ELF-1 (cell line): ENCODE measurements around the gene ELSPBP1.
"Not testable (repeated sequence)": the region's sequence is repeated elsewhere in the genome, so short reads cannot be mapped to it uniquely, and the experiment has no call there.

ENCODE experiments used
- DNase-seq: peaks from one replicate; pipeline ENCODE4 v3.0.0-alpha.2; 2016; ENCODE audit warnings: low read depth, low spot score

The ELSPBP1 gene

DNA sequence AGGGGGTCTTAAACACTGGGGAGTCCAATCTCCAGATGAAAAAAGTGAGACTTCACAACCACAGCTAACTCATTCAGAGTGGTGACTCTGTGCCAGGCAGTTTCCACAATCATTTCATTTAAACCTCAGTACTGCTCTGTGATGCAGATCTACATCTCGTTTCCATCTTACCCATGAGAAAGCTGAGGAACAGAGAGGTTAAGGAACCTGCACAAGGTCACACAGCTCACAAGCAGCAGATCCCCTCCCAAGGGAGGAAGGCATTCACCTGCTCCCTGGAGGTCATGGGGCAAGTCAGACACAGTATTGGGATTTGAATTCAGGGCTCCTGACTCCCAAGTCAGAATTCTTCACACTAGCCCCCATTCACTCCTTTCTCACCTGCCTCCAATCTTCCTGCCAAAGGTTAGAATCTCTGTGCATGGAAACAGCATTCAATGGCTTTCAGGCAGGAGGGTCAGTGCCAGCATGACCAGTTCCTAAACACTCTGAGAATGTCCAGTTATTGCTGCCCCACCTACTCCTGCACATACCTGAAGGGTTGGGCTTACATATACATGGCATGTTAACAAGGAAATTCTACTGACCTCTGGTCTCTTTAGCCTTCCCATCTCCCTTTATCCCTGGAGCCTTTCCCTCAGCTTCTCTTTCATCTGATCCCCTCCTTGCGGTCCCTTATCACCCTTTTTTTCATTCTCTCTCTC lies 47.6 kb downstream of the ELSPBP1 start:
- no peak for DNase-seq

DNA sequence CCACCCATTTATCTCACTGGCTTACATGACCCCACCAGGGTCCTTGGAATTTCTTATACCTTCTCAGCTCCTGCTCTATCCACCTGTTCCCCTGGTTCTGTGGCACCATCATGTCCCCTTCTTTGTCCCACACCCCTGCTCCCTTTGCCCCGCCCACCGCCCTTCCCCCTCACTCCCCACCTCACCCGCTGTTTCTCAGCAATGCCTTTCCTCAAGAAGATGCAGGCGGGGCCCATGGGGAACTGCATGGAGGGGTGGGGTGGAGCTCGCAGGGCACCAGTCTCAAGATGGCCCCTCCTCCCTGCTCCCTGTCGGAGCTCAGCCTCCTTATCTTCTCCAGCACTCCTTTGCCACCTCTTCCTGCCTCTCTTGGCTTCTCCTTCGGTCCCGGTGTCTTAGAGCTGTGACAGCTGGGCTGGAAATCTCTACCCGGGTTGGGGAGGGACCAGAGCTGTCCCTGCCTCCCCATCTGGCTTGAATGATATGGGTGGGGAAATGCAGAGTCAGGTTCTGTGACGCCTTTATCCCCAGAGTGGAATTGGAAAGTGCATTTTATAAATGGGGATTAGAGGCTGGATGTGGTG lies 49.3 kb downstream of the ELSPBP1 start, which contains the start of gene CABP5:
Gene CABP5 (minus strand): TSS at position 405 of the 584 bp plus-strand sequence. CDS start 157 bp downstream, at position 248.
- no peak for DNase-seq

DNA sequence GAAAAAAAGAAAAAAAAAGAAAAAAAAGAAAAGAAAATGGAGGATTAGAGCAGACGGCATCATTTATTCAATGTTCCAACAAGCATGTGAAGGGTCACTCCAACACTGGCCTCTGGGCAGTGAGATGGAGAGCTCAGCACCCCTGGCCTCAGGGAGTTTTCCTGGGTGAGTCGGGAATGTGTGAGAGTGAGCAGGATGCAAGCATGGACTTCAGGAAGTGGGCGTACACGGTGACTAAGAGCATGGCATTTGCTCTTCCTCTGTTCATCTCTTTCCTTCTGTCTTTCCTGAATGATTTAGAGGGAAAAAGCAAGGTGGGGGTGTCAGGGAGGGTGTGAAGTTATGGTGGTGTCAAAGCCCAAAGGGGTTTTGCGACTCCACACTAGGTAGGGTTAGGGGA lies 50.1 kb downstream of the ELSPBP1 start:
- no peak for DNase-seq

DNA sequence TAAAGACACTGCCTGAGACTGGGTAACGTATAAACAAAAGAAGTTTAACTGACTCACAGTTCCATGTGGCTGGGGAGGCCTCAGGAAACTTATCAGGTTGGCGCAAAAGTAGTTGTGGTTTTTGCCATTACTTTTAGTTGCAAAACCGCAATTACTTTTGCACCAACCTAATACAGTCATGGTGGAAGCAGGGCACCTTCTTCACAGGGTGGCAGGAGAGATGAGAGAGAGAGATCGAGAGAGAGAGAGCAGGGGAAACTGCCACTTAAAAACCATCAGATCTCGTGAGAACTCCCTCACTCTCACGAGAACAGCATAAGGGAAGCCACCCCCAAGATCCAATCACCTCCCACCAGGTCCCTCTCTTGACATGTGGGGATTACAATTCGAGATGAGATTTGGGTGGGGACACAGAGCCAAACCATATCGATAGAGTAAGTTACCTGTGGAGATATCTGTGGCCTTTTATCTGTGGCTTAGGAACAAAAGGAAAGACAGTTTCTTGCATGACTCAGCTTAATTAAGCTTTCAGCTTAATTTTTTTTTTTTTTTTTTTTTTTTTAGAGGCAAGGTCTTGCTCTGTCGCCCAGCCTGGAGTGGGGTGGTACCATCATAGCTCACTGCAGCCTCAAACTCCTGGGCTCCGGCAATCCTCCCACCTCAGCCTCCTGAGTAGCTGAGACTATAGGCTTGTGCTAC lies 57.1 kb downstream of the ELSPBP1 start:
- DNase-seq, result no peak

DNA sequence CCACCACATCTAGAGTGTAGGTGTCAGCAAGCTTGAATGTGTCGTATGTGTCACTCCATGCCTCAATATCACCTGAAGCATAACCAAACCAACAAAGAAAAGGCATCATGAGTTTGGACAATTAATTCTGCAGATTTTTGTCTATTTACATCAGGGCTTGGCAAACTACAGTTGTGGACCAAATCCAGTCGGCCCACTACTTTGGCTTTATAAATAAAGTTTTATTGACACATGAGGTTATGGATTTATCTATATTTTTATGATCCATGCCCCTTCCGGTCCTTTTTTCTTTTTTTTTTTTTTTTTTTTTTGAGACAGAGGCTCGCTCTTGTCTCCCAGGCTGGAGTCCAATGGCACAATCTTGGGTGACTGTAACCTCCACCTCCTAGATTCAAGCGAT lies 58.6 kb downstream of the ELSPBP1 start:
- no peak for DNase-seq

DNA sequence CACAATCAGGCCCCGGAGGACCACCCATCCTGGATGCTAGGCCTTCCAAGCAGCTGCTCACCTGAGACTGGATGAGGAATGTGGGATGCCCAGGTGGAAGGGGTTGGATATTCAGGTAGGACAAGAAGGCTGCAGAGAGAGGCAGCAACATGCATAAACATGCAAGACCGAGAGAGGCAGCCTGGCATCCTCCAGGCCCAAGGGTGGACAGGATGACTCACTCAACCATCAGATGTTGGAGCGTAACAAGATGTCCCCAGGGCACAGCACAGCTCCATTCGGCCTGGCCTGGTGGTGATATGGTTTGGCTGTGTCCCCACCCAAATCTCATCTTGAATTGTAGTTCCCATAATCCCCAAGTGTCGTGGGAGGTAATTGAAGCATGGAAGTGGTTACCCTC lies 59.4 kb downstream of the ELSPBP1 start:
- no peak for DNase-seq

DNA sequence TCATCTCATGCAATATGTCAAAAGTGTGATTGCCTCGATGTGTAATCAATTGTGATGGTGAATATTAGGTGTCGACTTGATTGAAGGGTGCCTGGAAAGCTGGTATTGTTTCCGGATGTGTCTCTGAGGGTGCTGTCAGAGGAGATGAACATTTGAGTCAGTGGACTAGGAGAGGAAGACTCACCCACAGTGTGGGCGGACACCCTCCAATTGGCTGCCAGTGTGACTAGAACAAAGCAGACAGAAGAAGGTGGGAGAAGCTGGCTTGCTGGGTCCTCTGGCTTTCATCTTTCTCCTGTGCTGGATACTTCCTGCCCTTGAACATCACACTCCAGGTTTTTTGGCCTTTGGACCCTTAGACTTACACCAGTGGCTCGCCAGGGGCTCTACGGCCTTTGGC lies 64.9 kb downstream of the ELSPBP1 start:
- DNase-seq, result no peak

DNA sequence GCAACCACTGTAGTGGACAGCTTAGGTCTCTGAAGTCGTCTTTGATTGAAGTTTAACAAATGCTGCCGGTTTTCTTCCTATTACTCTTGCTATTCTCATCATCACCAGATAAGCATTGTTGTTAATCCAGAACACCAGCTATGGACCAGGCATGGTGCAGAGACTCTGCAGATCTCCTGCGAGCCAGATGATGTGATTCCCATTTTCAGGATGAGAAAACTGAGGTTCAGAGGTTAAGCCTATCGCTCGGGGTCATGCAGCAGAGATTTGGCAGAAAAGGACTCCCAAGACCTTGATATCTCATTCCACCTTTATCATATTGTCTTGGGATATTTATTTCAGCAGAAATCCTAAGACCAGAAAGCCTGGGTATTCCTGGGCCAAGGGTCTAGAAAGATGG lies 65.9 kb downstream of the ELSPBP1 start:
- DNase-seq, result no peak

DNA sequence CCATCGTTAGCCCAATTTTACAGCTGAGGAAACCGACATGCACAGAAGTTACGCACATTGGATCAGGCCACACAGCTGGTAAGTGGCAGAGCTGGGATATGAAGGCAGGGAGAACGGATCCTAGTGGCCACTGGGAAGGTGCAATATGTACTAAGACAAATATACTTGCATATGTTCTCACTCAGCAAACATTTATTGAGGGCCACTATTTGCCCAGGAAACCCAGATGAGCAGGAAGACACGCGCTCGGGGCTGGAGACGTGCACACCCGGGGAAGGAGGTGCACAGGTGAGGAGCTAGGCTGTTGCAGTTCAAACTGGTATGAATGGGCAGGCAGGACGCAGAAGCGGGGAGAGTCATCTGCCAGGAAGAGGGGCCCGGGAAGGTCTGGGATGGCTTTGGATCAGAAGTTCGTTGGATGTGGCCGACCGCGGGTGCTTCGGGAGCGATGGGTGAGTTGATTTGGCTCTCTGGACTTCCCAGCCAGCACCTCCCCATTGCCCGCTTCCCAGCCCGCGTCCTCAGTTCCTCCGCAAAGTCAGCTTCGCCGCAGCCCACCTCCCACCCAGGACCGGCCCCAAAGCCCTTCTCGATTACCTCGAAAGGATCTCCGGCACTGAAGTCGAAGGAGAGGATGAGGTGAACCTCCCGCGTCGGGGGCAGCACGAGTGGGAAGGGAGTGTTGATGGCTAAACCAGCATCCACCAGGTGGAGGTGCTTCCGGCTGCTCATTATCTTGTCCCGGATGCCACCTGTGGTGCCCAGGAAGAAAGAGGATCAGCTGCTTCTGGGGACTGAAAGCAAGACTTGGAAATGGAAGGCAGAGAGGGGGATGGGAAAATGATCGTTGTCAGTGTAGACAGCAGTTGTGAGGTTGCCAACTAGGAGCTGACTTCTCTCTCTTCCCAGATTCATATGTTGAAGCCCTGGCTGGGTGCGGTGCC lies 67.2 kb downstream of the ELSPBP1 start:
- no peak for DNase-seq

DNA sequence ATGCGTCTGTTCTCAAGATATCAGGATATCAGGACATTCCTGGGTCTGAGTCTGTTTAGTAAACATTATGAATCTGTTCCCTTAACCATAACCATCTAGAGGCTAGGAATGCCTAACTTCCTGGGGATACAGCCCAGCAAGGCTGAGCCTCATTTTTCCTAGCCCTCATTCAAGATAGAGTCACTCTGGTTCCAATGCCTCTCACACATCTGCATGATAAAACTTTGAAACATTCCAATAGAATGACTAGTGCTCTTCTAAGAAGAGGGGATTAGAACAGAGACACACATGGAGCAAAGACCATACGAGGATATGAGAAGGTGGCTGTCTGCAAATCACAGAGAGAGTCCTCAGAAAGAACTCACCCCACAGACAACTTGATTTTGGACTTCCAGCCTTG lies 70.1 kb downstream of the ELSPBP1 start:
- DNase-seq, result peak; percentile 13

DNA sequence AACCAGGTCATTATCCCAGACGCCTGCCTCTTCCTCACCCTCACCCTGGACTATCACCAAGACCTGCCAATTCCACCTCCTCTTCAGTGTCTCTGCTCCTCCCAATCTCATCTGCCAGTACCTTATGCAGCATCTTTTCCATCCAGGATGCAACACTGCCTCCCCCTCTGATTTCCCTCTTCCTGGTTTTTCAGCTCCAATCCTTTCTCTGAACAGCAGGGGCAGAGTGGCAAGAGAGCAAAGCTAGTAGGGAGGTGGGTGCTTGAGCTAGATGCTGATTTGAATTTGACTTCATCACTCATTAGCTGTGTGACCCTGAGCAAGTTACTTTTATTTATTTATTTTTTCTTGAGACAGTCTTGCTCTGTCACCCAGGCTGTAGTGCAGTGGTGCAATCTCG lies 75.0 kb downstream of the ELSPBP1 start:
- no peak for DNase-seq

DNA sequence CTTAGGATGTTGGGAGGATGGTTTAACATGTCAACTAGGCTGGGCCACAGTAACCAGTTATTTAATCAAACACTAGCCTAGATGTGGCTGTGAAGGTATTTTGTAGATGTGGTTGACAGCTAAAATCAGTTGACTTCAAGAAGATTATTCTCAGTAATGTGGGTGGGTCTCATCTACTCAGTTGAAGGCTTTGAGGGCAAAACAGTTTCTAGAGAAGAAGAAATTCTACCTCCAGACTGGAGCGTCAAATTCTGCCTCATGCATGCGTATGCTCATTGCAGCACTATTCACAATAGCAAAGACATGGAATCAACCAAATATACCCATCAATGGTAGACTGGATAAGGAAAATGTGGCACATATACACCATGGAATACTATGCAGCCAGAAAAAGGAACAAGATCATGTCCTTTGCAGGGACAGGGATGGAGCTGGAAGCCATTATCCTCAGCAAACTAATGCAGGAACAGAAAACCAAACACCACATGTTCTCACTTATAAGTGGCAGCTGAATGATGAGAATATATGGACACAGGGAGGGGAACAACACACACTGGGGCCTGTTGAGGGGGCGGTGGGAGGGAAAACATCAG lies 75.8 kb downstream of the ELSPBP1 start:
- not testable (repeated sequence) for DNase-seq
